Heart left ventricle (tissue), 13 donors: ENCODE measurements around the gene PYGB.

Source experiments
- CTCF ChIP-seq, 12 donors: fragments of 200-600 bp; sonication (generic) in 4 of 12; IDR thresholded peaks; one replicate each; pipeline versions ENCODE4 v1.5.0 to v1.8.0; 2018 to 2022; ENCODE audit warnings: antibody characterized with exemption in 12 of 12, mild to moderate bottlenecking in 5 of 12
- POLR2A ChIP-seq, 2 donors: fragments of 450-650 bp; IDR thresholded peaks; one replicate each; pipeline ENCODE4 v1.6.1; 2017; ENCODE audit warnings: antibody characterized with exemption in 2 of 2, mild to moderate bottlenecking in 2 of 2, moderate library complexity in 2 of 2
- donor health status: ischemic (EF 13 %, LVEDD 7.1; RV severe dilation, severe dysfunction).
- donor health status: DM: no; HTN: yes; CAD: no.
- donor health status: DM: no; HTN: no; CAD: no.
- donor health status: ischemic (EF 25% LVEDD 6.9; RV normal size, moderate dysfunction).
- donor health status: ischemic (EF 25% LVEDD 5.7; RV mildly dilated, moderate dysfunction).
- donor health status: ischemic (EF 35%, LVEDD 5.7; RV mildly dilated, moderate dysfunction).
- donor health status: nonischemic (EF 11% LVEDD 7.7; RV severe dilation, severe dysfunction).
- donor health status: DM: yes; HTN: yes; CAD: no.
- donor health status: PGD.
- donor health status: ischemic (EF 29% LVEDD 5.4; RV normal size, mild dysfunction).
- donor health status: nonischemic (EF 23%, LVEDD 6.1; RV moderate dilation, normal function).

DNA sequence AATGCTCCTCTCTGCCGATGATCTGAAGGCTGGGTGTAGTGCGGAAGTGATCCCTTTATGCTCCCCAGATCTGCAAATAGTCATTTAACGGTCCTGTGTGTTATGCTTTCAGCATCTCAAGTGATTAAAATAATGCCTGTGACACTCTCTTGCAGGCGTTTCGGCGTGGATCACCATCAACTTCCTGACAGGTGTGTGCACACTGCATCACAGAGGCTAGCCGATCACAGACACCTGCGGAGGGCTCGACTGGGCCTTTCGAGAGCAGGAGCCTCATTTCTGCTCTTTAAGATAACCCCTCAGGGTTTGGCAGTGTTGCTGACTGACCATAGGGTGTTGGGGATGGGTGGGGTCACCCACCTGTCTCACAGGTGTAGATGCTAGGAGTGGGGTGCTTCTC lies 32.4 kb upstream of the PYGB start:
- no peak for TF ChIP-seq POLR2A (IDR thresholded peaks at IDR 0.05)
- TF ChIP-seq CTCF (IDR thresholded peaks at IDR 0.05): no peak
